ENCODE data around the gene TNS1.

DNA sequence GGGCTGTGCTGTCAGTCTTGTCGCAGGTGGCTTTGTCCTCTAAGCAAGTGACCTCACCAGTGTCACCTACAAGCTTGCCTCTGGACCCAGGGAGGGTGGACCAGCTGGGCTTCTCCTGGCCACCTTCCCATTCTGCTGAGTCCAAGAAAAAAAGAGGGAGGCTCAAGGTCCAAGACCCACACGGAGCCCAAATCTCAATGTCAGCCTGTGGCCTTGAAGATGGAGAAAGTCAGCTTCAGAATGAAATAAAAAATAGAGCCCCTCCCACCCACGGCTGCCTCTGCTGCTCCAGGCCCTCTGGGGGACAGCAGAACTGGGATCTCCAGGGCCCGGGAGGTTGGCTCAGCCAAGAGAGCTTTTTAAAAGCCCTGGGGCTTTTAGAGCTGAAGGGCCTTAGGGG, 145.9 kb downstream of the TNS1 start:
- TF ChIP-seq, protein P1, sequence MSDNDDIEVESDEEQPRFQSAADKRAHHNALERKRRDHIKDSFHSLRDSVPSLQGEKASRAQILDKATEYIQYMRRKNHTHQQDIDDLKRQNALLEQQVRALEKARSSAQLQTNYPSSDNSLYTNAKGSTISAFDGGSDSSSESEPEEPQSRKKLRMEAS (CRISPR knock-in tag; IDR thresholded peaks at IDR 0.05), result no peak
- TF ChIP-seq TCF7 (CRISPR knock-in tag; IDR thresholded peaks at IDR 0.05; ENCODE audit: low read depth), result no peak
- no peak for TF ChIP-seq SP1 (CRISPR knock-in tag; conservative IDR thresholded peaks at IDR 0.05)
- TF ChIP-seq, protein P2, sequence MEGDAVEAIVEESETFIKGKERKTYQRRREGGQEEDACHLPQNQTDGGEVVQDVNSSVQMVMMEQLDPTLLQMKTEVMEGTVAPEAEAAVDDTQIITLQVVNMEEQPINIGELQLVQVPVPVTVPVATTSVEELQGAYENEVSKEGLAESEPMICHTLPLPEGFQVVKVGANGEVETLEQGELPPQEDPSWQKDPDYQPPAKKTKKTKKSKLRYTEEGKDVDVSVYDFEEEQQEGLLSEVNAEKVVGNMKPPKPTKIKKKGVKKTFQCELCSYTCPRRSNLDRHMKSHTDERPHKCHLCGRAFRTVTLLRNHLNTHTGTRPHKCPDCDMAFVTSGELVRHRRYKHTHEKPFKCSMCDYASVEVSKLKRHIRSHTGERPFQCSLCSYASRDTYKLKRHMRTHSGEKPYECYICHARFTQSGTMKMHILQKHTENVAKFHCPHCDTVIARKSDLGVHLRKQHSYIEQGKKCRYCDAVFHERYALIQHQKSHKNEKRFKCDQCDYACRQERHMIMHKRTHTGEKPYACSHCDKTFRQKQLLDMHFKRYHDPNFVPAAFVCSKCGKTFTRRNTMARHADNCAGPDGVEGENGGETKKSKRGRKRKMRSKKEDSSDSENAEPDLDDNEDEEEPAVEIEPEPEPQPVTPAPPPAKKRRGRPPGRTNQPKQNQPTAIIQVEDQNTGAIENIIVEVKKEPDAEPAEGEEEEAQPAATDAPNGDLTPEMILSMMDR (IDR thresholded peaks at IDR 0.05), result no peak
- no peak for TF ChIP-seq NR2C2 (CRISPR knock-in tag; IDR thresholded peaks at IDR 0.05)
- TF ChIP-seq, protein P3, sequence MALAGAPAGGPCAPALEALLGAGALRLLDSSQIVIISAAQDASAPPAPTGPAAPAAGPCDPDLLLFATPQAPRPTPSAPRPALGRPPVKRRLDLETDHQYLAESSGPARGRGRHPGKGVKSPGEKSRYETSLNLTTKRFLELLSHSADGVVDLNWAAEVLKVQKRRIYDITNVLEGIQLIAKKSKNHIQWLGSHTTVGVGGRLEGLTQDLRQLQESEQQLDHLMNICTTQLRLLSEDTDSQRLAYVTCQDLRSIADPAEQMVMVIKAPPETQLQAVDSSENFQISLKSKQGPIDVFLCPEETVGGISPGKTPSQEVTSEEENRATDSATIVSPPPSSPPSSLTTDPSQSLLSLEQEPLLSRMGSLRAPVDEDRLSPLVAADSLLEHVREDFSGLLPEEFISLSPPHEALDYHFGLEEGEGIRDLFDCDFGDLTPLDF (CRISPR knock-in tag; IDR thresholded peaks at IDR 0.05), result no peak
- TF ChIP-seq, protein P4, sequence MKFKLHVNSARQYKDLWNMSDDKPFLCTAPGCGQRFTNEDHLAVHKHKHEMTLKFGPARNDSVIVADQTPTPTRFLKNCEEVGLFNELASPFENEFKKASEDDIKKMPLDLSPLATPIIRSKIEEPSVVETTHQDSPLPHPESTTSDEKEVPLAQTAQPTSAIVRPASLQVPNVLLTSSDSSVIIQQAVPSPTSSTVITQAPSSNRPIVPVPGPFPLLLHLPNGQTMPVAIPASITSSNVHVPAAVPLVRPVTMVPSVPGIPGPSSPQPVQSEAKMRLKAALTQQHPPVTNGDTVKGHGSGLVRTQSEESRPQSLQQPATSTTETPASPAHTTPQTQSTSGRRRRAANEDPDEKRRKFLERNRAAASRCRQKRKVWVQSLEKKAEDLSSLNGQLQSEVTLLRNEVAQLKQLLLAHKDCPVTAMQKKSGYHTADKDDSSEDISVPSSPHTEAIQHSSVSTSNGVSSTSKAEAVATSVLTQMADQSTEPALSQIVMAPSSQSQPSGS (CRISPR knock-in tag; IDR thresholded peaks at IDR 0.05; ENCODE audit: borderline replicate concordance, low read depth), result no peak

Measured in WTC11 (cell line).